HG03521 (cell line): Measurements from ENCODE around the gene ZBED1.
"Not testable (repeated sequence)": the region's sequence is repeated elsewhere in the genome, so short reads cannot be mapped to it uniquely, and the experiment has no call there.

Experiments used
- ATAC-seq: cut with Tn5 transposase; IDR thresholded peaks from one replicate; pipeline ENCODE4 v1.9.1; 2021; ENCODE audit warnings: mild to moderate bottlenecking, moderate library complexity; ENCODE audit not compliant: unreplicated experiment

ZBED1 gene

GRCh38 chrX:2457289-2458133 lies 43.3 kb downstream of the ZBED1 start:
- no peak for ATAC-seq

- not testable (repeated sequence) for ATAC-seq
These were observed 44.7 kb downstream of the ZBED1 start for GRCh38 chrX:2456091-2456490.

- ATAC-seq = not testable (repeated sequence)
These were observed 46.2 kb downstream of the ZBED1 start for GRCh38 chrX:2454620-2455019.

GRCh38 chrX:2452799-2453198 lies 48.0 kb downstream of the ZBED1 start:
- ATAC-seq = no peak

GRCh38 chrX:2452317-2452784 lies 48.4 kb downstream of the ZBED1 start:
- no peak for ATAC-seq

GRCh38 chrX:2451501-2452316 lies 49.1 kb downstream of the ZBED1 start:
- ATAC-seq = no peak

- ATAC-seq = no peak
These were observed 50.1 kb downstream of the ZBED1 start for GRCh38 chrX:2450681-2451080.

- ATAC-seq = no peak
These were observed 51.5 kb downstream of the ZBED1 start for GRCh38 chrX:2449135-2449886.

GRCh38 chrX:2447484-2447883 lies 53.3 kb downstream of the ZBED1 start:
- no peak for ATAC-seq

GRCh38 chrX:2446815-2447214 lies 54.0 kb downstream of the ZBED1 start:
- no peak for ATAC-seq

- ATAC-seq = no peak
These were observed 54.8 kb downstream of the ZBED1 start for GRCh38 chrX:2445662-2446623.

GRCh38 chrX:2442694-2443093 lies 58.1 kb downstream of the ZBED1 start:
- no peak for ATAC-seq

- no peak for ATAC-seq
These were observed 59.3 kb downstream of the ZBED1 start for GRCh38 chrX:2441466-2441865.

GRCh38 chrX:2439613-2440012 lies 61.2 kb downstream of the ZBED1 start:
- ATAC-seq = no peak
